Panc1 (cell line): Measurements from ENCODE around the gene GPRC6A. TPM values are rescaled to one million over a fixed set of nuclear protein-coding genes. Genes with fewer than 3 reads are reported as not detected.

Experiments
- ATAC-seq: fragments of 200-7000 bp; cut with Tn5 transposase; 2 replicates; pipeline ENCODE4 v1.9.1; 2020; ENCODE audit warnings: mild to moderate bottlenecking, moderate library complexity
- BruUV-seq: library from RNA; stranded (reverse); fragments of 400-500 nt; replicated peaks from 2 replicates; lab custom pipeline; 2021; lab: Mats Ljungman, UMichigan
- CTCF ChIA-PET: fragments of 300-600 bp; sonication (Branson Sonifier 250); formaldehyde crosslinking; loops from one replicate; lab custom pipeline; 2022; ENCODE audit warnings: antibody characterized with exemption; lab: Charles Lee
- POLR2A ChIA-PET: fragments of 300-600 bp; sonication (Branson Sonifier 250); formaldehyde crosslinking; loops from one replicate; lab custom pipeline; 2022; ENCODE audit warnings: antibody characterized with exemption; lab: Charles Lee
- DNase-seq: peaks from one replicate; pipeline ENCODE4 v3.0.0-alpha.2; 2010; ENCODE audit warnings: low read depth, low spot score
- H3K27ac ChIP-seq: 2 replicates; pipeline ENCODE4 v1.5.1; 2011; ENCODE audit warnings: mild to moderate bottlenecking, low read length, inconsistent platforms
- H3K27me3 ChIP-seq: fragments of 200-500 bp; sonication (Bioruptor generic); 2 replicates; pipeline ENCODE4 v1.6.0; 2014; ENCODE audit warnings: low read length, inconsistent platforms; ENCODE audit not compliant: control insufficient read depth, insufficient read depth
- H3K36me3 ChIP-seq: fragments of 200-500 bp; sonication (Bioruptor generic); 2 replicates; pipeline ENCODE4 v1.5.1; 2014; ENCODE audit warnings: inconsistent platforms, mild to moderate bottlenecking, low read length, moderate library complexity; ENCODE audit not compliant: control insufficient read depth, insufficient read depth
- H3K4me1 ChIP-seq: 2 replicates; pipeline ENCODE4 v1.5.1; 2011; ENCODE audit warnings: inconsistent platforms, mild to moderate bottlenecking, low read length, moderate library complexity; ENCODE audit not compliant: control insufficient read depth, insufficient read depth
- H3K4me3 ChIP-seq, 2 experiments: 2 replicates each; pipeline ENCODE4 v1.5.1; 2011 to 2012; ENCODE audit warnings: low read depth in 2 of 2, low read length in 2 of 2, mild to moderate bottlenecking in 2 of 2, inconsistent platforms in 1 of 2, moderate library complexity in 1 of 2
- H3K9me3 ChIP-seq: fragments of 200-500 bp; sonication (Bioruptor generic); 2 replicates; pipeline ENCODE4 v1.5.1; 2014; ENCODE audit warnings: low read depth, mild to moderate bottlenecking, inconsistent platforms, low read length, moderate library complexity; ENCODE audit not compliant: control insufficient read depth, insufficient read depth
- POLR2AphosphoS5 ChIP-seq: IDR thresholded peaks from 2 replicates; pipeline ENCODE4 v1.6.1; 2012; ENCODE audit warnings: mild to moderate bottlenecking, low read depth, low read length, moderate library complexity
- SIN3A ChIP-seq: IDR thresholded peaks from 2 replicates; pipeline ENCODE4 v1.6.1; 2012; ENCODE audit warnings: low read depth, mild to moderate bottlenecking, low read length, moderate library complexity, borderline replicate concordance; ENCODE audit not compliant: insufficient read depth
- TCF7L2 ChIP-seq: IDR thresholded peaks from 2 replicates; pipeline ENCODE4 v1.6.1; 2011; ENCODE audit warnings: mild to moderate bottlenecking, low read depth, low read length, inconsistent platforms
- in situ Hi-C: cut with HindIII; loops from 2 replicates; pipeline ENCODE4 v1.10.0; 2016; ENCODE audit warnings: low sequenced_read_pairs, low pct_unique_long_range_greater_than_20kb
- intact Hi-C: fragments of 100-400 bp; cut with micrococcal nuclease; formaldehyde crosslinking; loops from one replicate; pipeline ENCODE4 v1.10.0; 2022; ENCODE audit not compliant: unreplicated experiment
- total RNA-seq: library from RNA; stranded (reverse); gene quantifications from one replicate; pipeline ENCODE4 v1.2.1, GENCODE V29; 2021; ENCODE audit not compliant: unreplicated experiment
- TF ChIP-seq, protein P1 (sequence below), 2 experiments: IDR thresholded peaks; 2 replicates each; pipeline ENCODE4 v1.6.1; 2011 to 2012; ENCODE audit warnings: low read depth in 2 of 2, control low read depth in 1 of 2, low read length in 1 of 2, mild to moderate bottlenecking in 1 of 2, moderate library complexity in 1 of 2; ENCODE audit not compliant: insufficient read depth in 1 of 2
- TF ChIP-seq, protein P2 (sequence below): fragments of 450-650 bp; IDR thresholded peaks from 2 replicates; pipeline ENCODE4 v1.5.1; 2017; ENCODE audit warnings: mild to moderate bottlenecking

The GPRC6A gene
- total RNA-seq, 1 experiment from 2014 or later, result not detected

DNA sequence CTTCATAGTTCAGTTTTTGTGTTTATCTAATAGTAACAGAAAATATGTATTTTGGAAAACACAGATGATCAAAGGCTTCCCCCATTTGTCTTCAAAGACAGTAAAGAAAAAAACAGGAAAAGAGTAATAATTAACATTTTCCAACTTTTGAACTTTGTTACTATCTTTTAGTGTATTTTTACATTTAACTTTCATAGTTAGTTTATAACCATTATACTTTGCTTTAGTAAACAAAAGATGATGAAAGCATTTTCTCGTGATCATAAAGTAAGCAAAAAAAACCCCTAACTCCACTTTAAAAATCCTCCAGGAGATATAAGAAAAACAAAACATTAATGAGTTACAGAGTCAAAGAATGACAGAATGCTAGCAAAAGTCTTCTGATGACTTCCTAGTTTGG lies 13.6 kb upstream of the GPRC6A start:
- CTCF ChIA-PET, result no interaction called here
- Histone ChIP-seq H3K36me3 (no peaks in the 10 kb centered on the region), H3K27ac (no peak overlapping the region), H3K27me3 (peaks cover 6% of the 10 kb centered on the region; the same call in 1 of the 2 replicates), H3K9me3 (no peaks in the 10 kb centered on the region), H3K4me1 (no peaks in the 10 kb centered on the region), H3K4me3 (no peak overlapping the region)
- BruUV-seq, result no TSS peak
- no peak for DNase-seq
- TF ChIP-seq POLR2AphosphoS5 (no peak), TCF7L2 (no peak), SIN3A (no peak)
- TF ChIP-seq, protein P1, sequence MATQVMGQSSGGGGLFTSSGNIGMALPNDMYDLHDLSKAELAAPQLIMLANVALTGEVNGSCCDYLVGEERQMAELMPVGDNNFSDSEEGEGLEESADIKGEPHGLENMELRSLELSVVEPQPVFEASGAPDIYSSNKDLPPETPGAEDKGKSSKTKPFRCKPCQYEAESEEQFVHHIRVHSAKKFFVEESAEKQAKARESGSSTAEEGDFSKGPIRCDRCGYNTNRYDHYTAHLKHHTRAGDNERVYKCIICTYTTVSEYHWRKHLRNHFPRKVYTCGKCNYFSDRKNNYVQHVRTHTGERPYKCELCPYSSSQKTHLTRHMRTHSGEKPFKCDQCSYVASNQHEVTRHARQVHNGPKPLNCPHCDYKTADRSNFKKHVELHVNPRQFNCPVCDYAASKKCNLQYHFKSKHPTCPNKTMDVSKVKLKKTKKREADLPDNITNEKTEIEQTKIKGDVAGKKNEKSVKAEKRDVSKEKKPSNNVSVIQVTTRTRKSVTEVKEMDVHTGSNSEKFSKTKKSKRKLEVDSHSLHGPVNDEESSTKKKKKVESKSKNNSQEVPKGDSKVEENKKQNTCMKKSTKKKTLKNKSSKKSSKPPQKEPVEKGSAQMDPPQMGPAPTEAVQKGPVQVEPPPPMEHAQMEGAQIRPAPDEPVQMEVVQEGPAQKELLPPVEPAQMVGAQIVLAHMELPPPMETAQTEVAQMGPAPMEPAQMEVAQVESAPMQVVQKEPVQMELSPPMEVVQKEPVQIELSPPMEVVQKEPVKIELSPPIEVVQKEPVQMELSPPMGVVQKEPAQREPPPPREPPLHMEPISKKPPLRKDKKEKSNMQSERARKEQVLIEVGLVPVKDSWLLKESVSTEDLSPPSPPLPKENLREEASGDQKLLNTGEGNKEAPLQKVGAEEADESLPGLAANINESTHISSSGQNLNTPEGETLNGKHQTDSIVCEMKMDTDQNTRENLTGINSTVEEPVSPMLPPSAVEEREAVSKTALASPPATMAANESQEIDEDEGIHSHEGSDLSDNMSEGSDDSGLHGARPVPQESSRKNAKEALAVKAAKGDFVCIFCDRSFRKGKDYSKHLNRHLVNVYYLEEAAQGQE (IDR thresholded peaks at IDR 0.05; ENCODE audit: insufficient read depth in 1 of 2, low read depth in 2 of 2, low read length in 1 of 2), result no peak
- TF ChIP-seq, protein P2, sequence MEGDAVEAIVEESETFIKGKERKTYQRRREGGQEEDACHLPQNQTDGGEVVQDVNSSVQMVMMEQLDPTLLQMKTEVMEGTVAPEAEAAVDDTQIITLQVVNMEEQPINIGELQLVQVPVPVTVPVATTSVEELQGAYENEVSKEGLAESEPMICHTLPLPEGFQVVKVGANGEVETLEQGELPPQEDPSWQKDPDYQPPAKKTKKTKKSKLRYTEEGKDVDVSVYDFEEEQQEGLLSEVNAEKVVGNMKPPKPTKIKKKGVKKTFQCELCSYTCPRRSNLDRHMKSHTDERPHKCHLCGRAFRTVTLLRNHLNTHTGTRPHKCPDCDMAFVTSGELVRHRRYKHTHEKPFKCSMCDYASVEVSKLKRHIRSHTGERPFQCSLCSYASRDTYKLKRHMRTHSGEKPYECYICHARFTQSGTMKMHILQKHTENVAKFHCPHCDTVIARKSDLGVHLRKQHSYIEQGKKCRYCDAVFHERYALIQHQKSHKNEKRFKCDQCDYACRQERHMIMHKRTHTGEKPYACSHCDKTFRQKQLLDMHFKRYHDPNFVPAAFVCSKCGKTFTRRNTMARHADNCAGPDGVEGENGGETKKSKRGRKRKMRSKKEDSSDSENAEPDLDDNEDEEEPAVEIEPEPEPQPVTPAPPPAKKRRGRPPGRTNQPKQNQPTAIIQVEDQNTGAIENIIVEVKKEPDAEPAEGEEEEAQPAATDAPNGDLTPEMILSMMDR, result no peak
- intact Hi-C loops (no loop called here), in situ Hi-C loops (no loop called here)
- ATAC-seq, result no peak
- POLR2A ChIA-PET, result no interaction called here

DNA sequence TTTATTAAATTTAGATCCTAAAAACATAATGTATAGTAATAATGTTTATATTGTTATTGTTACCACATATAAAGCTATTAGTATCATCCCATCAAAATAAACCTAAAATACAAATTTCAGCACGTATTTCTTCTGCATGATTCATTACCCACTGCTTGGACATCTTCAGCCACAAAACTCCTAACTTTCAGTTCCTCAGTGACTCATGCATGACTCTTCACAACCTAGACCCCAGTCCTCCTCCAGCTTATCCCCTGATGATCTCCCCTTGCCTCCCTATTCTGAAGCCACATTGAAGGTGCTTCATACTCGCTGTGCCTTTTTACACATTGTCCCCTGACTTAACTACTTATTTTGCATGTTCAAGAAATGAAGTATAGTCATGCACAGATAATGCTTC lies 11.2 kb upstream of the GPRC6A start:
- intact Hi-C loops, result no loop called here
- no peaks in the 10 kb centered on the region for H3K4me1 ChIP-seq
- BruUV-seq, result no TSS peak
- POLR2A ChIA-PET, result no interaction called here
- CTCF ChIA-PET, result no interaction called here
- no peaks in the 10 kb centered on the region for H3K36me3 ChIP-seq
- peaks cover 6% of the 10 kb centered on the region; the same call in 1 of the 2 replicates for H3K27me3 ChIP-seq
- H3K27ac ChIP-seq, result no peak overlapping the region
- DNase-seq (no peak), ATAC-seq (no peak)
- TF ChIP-seq, protein P2, result no peak
- TF ChIP-seq POLR2AphosphoS5 (no peak), TCF7L2 (no peak), SIN3A (no peak)
- TF ChIP-seq, protein P1 (IDR thresholded peaks at IDR 0.05; ENCODE audit: insufficient read depth in 1 of 2, low read depth in 2 of 2, low read length in 1 of 2), result no peak
- in situ Hi-C loops, result no loop called here
- no peaks in the 10 kb centered on the region for H3K9me3 ChIP-seq
- H3K4me3 ChIP-seq, result no peak overlapping the region
